HG03342 (cell line): ENCODE results near the gene TRAF3.
A peak's percentile ranks its signal among the peaks of the same experiment; 100 is the strongest.
"Not testable (repeated sequence)": the region's sequence is repeated elsewhere in the genome, so short reads cannot be mapped to it uniquely, and the experiment has no call there.

Experiments used
- ATAC-seq: cut with Tn5 transposase; IDR thresholded peaks from one replicate; pipeline ENCODE4 v1.9.1; 2021; ENCODE audit warnings: mild to moderate bottlenecking, moderate library complexity; ENCODE audit not compliant: unreplicated experiment

TRAF3 gene

DNA sequence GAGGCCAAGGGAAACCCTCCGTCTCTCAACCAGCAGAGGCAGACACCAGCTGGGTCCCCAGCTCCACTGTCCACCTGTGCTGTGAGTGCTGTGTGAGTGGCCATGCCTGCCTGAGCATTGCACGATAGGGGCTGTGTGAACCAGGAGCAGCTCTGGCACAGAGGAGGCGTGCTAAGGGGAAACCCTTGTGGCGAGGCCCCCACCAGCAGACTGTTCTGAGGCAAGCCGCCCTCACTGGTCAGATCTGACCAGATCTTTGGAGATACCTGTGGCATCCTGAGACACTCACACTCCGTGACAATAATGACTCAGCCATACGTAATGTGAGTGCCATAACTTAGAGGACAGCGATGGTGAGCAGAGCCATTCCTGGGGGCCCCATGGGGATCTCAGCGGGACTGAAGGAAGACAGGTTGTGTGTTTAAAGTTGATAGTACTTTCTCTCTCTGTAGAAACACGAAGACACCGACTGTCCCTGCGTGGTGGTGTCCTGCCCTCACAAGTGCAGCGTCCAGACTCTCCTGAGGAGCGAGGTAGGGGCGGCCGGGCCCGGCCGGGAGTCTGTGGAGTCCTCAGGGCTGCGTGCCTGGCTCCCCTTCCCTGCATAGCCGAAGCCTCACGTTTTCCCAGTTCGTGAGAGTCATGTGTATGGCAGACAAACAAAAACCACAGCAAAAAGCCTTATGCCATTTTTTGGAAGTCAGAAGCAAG, 108.6 kb downstream of the TRAF3 start:
- no peak for ATAC-seq

DNA sequence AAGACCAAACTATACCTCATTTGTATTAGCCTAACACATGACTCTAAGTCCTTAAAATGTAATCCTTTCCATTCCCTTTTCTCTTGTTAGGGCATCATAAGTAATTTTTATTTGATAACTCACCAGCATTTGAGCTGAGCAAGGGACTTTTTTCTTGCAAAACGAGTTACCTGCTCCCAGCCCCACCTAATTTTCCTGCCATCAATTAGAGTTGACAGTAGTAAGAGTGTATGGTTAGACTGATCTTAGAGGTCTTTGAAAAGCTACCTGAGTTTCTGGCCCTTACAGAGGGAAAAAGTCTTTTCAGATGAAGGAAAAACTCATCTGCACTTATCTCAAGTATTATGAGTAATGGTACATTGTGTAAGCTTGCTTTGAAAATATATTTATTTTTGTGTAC, 111.5 kb downstream of the TRAF3 start:
- no peak for ATAC-seq

DNA sequence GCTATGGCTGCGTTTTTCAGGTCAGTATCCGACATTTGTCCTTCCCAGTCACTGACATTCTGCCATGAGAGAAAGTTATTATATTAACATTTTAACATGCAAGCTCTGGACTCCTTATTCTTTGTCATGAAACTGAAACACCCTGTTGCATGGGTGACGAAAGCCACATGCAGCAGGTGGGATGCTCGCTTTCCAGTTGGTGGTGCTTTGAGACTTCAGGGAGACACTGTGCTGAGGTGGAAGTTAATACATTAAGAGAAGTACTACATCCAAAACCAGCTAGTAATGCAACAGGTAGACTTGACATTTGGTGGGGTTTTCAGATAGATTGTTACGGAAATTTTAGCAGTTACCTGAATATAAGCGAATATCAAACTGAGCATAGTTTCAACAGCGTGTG, 112.4 kb downstream of the TRAF3 start:
- no peak for ATAC-seq

DNA sequence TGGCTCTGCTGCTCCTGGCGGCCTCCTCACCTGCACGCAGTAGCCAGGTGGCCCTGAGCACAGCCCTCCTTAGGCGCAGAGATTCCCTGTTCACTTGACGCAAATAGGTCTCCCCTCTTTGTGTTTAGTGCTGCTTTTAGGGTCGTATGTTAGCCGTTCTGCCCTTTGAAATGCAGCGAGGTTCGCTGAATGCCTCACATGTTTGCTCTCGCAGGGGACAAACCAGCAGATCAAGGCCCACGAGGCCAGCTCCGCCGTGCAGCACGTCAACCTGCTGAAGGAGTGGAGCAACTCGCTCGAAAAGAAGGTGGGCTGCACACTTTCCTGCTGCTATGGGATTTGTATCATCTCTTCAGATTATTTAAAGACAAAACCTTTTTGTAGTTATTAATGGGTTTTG, 113.9 kb downstream of the TRAF3 start:
- ATAC-seq: no peak

GRCh38 chr14:102891556-102891955, 114.3 kb downstream of the TRAF3 start:
- no peak for ATAC-seq

DNA sequence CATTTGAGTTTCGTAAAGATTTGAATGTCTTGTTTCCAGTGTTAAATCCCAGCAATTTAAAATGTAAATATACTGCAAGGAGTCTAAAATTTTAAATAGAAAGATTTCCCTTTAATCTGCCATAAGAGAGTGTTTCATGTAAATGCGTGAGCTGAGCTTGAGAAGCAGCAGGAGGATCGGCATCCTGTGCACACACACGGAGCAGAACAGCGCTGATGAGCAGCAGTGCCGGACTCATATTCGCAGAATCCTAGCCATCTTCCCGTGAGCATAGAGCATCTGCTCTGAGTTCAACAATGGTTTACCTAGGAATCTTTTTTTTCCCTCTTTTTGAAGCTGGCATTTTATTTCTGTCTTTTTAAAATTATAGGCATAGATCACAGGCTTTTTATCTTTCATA, 115.4 kb downstream of the TRAF3 start:
- no peak for ATAC-seq

GRCh38 chr14:102893452-102893851, 116.2 kb downstream of the TRAF3 start:
- no peak for ATAC-seq

DNA sequence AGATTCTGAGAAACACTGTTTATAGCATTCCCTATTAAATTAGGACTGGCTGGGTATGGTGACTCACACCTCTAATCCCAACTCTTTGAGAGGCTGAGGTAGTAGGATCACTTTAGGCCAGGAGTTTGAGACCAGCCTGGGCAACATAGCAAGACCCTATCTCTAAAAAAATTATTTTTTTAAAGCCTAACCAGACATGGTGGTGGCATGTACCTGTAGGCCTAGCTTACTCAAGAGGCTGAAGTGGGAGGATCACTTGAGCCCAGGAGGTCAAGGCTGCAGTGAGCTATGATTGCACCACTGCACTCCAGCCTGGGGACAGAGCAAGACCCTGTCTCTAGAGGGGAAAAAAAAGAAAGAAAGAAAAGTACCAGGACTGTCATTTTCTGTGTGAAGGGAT, 119.5 kb downstream of the TRAF3 start:
- not testable (repeated sequence) for ATAC-seq

GRCh38 chr14:102897299-102898027, 120.2 kb downstream of the TRAF3 start:
- no peak for ATAC-seq

DNA sequence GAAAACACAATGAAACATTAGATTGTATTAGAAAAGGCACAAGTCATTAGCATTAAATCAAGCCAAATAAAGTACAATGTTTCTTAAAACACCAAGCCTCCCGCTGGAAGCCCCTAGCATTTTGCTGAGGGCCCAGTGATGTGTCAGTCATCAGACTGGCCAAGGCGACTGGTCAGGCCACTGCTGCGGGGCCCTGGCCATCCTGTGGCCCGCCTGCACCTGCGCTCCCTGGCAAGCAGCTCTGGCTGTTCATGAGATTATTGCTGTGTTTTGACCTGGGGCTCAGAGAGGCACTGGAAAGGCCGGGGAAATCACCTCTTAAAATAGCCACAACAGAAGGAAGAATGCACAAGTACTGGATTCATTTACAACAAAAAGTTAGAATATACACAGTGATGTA, 121.0 kb downstream of the TRAF3 start:
- no peak for ATAC-seq

DNA sequence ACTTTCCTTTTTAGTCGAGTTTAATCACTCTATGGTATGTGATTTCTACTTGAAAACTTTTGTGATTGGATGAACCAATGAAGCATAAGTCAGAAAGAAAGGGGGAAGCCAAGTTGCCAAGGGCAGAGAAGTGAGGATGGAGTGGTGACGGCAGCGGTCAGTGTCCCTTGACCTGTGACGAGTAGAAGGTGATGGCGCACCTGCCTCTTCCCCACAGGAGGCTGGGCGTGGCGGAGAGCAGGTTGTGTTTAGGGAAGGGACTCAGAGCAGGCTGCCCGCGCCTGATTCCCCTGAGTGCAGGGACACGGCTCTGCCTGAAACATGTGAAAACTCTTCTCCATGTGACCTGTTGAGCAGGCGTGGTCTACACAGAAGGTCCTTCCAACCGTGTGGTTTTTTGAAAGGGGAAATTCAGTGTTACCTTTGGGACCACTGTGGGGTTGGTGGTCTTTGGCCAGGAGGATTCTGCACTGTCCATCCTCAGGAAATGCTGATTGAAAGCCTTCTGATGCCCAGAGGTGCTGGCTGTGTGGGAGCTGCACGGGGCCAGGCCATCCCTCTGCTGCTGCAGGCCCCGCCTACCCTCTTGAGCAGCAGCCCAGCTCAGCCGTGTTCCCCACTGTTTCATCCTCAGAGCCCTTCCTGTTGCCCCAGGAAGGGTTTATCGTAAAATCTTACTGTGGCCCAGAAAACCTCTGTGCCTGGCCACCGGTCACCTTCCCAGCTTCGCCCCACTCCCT, 121.7 kb downstream of the TRAF3 start:
- no peak for ATAC-seq

DNA sequence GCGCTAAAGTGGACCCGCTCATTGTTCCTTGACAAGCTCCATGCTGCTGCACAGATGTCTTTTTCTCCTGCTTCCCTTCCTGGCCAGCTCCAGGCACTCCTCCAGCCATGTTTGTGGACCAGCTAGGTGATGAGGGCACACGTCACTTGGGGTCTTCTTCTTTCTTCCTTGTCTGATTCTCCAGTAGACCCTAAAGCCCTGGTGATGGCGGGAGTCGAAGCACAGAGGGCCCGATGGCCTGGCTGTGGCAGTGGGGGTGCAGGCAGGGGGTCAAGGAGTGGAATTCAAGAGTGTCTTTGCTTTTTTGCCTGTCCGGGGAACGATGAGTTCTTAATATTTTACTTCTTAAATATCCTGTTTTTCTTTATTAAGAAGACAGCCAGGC, 122.3 kb downstream of the TRAF3 start:
- no peak for ATAC-seq

GRCh38 chr14:102900631-102901571, 123.7 kb downstream of the TRAF3 start:
- ATAC-seq: peak; percentile 37

DNA sequence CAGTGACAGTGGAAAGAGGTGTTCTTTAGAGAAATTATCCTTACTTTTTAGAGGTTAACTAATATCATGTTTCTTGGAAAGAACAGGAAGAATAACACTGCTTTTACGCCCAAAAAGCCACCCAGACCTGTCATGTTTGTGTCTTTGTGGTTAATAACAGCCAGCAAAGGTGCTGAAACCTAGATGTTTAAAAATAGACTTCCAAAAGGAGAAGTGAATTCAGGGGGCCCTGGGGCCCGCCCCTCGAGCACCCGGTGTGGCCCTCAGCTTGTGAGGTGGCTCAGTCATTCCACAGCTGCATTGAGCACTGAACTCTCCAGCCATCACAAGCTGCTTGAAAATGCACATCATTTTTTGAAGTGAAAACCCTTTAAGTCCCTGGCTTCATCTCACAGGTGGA, 124.4 kb downstream of the TRAF3 start:
- ATAC-seq: peak; percentile 81

DNA sequence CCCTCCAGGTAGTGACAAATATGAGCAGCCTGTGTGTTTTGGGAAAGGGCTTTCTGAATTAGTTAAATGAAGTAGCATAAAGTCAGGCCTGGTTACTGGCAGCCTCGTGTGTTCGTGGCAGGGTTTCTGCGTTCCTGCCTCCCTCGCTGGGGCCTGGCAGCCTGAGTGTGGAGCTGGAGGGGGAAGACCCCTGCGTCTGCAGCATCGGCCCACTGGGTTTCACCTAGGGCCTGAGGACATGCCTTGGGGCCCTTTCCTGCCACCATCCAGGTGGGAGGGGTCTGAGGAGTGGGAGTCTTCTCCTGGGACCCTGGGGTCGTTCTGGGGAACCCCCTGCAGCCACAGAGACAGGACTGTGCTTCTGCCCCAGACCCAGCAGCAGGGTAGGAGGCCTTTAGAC, 124.8 kb downstream of the TRAF3 start:
- ATAC-seq: peak; percentile 15

DNA sequence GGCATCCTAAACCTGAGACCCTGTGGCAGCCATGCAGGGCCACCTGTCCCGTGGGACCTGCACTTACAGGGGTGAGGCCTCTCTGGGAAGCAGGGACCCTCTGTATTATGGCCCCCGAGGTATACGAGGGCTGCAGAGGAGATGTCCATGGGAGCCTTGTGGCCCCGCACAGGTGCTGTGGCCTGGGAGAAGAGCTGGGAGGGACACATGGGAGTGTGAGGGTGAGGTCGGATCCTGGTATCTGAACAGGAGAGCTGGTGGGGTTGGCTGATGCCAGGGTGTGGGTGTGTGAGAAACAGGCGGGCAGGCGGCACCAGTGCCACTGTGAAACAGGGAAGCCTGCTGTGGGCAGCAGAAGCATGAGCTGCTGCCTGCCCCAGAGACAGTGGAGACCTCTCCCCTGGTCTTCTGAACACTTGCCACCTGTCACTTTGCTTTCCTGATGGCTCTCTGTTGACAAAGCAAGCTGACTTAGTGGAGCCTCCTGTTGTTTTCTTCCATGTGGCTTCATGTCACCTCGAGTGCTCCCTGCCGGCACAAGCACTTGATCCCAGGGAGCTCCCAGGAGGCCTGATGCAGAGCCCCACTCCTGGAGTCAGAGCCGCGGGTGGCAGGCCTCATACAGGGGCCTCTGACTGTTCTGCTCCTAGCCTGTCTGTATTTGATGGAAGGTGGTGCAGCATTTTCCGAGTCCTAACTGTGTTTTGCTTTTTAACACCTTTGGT, 125.4 kb downstream of the TRAF3 start:
- no peak for ATAC-seq

DNA sequence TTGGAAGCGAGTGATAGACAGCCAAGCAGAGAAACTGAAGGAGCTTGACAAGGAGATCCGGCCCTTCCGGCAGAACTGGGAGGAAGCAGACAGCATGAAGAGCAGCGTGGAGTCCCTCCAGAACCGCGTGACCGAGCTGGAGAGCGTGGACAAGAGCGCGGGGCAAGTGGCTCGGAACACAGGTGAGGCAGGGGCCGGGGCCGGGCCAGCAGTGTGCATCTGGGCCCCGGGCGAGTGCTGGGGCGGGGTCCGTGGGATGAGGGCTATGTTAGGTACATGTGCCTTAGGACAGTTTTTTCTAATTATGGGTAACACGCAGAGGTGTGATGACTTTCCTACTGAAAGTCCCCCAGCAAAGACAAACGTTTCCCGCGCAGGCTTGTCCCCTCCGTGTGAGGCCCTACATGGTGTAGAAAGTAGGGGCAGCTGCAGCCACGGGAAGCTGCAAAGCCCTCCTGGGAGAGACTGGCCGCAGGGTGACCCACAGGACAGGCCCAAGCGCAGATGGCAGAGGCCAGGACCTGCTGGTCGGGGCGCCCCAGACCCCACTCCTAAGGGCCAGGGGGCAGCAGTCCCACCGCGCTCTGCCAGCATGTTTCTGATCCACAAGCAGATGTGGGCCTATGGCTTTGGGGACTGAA, 126.1 kb downstream of the TRAF3 start:
- no peak for ATAC-seq

- ATAC-seq: no peak
Measured at GRCh38 chr14:102903889-102904512, 126.8 kb downstream of the TRAF3 start.
